HTERT RPE-1 (cell line): ENCODE data around the gene SBF2.

Source experiments
- in situ Hi-C: fragments of 300-500 bp; cut with MboI; formaldehyde crosslinking; loops from 4 replicates; pipeline ENCODE4 v1.14.3; 2020; ENCODE audit warnings: low sequenced_read_pairs

SBF2 gene

DNA sequence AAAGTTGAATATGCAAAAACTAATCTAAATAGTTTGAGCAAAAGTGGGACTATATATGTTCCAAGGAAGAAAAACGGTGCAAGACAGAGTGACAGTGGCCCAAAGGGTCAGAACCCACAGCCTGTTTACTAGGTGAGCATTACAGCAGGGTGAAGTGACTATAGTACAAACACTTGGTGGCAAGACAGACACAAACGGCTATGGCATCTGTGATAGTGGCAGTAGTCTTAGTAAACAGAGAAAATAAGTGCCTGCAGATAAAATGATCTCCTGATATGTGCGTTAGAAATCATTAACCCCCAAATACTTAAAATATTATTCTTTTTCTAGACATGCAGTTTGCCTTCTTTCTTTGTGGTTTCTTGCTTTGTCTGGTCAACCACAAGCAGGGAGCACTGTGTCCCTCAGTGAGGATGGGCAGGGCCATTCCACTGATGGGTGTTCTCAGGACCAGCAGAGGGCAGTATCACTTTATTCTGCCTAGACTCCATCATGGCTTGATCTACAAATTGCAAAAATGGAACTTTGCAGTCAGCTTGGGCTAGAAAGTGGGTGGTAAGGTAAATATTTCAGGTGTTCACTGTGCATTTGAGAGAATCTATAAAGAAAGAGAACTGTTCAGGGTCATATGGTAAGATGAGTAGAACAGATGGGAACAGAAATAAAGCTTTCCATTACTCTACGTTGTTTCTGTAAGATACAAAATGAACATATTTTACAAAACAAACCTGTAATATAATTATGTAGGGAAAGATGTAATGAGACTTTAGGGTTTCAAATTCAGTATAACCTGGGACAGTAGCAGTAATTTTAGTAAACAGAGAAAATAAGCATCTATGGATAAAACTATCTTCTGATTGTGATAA lies 431.9 kb downstream of the SBF2 start:
- in situ Hi-C loops = no loop called here

- in situ Hi-C loops = no loop called here
Observed at GRCh38 chr11:9859554-9860305, 434.3 kb downstream of the SBF2 start.

- in situ Hi-C loops = no loop called here
Observed at GRCh38 chr11:9858822-9859221, 435.2 kb downstream of the SBF2 start.

GRCh38 chr11:9858218-9858617 lies 435.8 kb downstream of the SBF2 start:
- in situ Hi-C loops = no loop called here

DNA sequence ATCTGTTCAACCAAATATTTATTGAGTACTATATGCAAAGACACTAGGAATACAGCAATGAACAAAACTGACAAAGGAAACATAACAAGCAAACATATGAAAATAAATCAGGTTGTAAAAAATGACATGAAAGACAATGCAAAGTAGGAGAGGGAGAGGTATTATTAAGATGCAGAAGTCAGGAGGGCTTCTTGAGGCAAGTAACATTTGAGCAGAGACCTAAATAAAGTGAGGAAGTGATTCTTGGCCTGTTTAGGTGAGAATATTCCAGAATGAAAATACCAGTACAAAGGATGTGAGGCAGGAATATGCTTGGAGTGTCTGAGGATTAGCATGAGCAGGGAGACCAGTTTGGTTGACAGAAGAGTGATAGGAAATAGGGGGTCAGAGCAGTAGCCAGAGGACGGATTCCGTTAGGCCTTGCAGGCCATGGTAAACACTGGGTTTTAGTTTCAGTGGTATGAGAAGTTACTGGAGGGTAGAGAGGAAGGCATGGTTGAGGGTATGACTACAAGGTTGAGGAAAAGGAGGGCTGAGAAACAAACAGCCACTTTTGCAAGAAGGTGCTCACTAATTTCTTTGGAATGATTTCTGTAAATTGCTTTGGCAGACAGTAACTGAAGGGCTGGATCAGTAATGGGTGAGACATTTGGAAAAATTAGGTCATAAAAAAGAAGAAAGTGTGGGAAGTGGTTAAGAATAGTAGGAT lies 438.3 kb downstream of the SBF2 start:
- in situ Hi-C loops = no loop called here

GRCh38 chr11:9853929-9854552 lies 440.0 kb downstream of the SBF2 start:
- in situ Hi-C loops = no loop called here

DNA sequence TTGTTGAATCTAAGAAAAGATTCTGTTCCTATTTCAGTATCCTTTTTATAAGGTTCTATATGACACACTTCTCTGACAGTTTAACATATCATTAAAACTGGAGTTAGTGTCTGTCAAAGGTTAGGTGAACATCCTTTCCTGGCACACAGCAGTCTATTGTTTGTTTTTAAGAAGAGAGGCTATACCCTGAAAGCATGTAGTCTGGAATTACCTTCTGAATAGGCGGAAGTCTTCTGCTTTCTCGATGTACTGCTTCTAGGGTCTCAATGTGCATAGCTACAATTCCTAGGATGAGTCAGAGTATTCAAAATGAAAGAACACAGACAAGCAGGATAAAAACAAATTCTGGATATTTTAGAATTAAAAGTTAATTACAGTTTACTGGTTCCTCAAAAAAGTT lies 441.6 kb downstream of the SBF2 start:
- in situ Hi-C loops = no loop called here

DNA sequence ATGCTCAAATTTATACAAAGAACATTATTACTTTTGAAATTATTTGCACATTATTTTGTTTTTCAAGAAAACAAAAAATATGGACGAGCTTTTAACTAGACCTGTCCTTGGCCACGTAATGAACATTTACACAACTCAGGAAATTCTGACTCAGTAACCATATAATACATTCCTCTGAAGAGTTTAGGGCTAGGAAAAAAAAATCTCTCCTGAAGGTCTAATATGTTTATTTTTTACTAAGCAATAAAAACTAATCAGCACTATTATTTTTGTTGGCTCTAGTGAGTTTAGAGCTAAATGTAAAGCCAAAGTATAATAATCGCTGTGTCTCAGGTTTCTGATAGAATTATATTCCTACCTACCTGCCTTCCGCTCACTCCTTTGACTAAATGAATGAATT lies 442.7 kb downstream of the SBF2 start:
- in situ Hi-C loops = no loop called here

GRCh38 chr11:9850224-9850895 lies 443.7 kb downstream of the SBF2 start:
- in situ Hi-C loops = no loop called here

- in situ Hi-C loops = no loop called here
Observed at GRCh38 chr11:9849389-9849788, 444.6 kb downstream of the SBF2 start.

DNA sequence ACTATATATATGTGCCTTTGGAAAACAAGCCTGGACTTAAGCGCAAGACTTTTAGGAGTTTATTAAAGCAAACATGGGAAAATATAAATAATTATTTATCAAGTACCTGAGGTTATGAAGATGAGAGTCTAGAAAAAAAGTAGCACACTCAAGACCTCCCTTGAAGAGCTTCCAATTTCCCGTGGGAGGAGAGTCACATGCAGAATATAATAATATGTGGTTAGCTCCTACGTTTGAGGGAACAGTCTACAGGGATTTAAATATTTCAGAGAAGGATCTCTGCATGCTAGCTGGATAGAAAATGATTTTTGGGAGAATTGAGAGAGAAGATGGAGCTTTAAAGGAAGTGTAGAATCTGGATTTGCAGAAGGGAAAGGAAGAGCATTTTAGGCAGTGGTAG lies 446.4 kb downstream of the SBF2 start:
- in situ Hi-C loops = no loop called here

GRCh38 chr11:9842923-9843322 lies 451.1 kb downstream of the SBF2 start:
- in situ Hi-C loops = no loop called here

DNA sequence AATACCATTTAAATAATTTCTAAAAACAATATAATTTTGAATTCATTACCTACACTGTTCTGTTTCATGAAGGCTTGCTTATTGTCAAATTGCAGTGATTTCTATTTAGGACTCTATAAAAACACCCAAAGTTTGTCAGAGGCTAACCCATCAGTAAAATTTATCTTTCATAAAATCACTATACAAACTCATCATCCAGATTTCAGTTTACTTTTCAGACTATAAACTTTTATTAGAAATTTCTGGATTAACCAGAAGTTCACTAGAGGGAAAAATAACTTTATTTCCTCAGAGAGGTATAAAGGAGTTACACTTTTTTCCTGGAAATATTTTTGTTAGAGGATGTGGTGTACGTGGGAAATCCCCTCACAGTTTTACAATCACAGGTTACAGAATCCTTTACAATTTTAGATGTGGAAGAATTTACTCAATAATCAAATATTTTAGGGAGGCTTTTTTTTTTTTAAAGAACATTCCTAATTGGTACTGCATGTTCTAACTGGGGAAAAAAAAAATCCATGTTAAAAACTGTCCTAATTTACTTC lies 453.5 kb downstream of the SBF2 start:
- in situ Hi-C loops = no loop called here

- in situ Hi-C loops = no loop called here
Observed at GRCh38 chr11:9839550-9839949, 454.5 kb downstream of the SBF2 start.

DNA sequence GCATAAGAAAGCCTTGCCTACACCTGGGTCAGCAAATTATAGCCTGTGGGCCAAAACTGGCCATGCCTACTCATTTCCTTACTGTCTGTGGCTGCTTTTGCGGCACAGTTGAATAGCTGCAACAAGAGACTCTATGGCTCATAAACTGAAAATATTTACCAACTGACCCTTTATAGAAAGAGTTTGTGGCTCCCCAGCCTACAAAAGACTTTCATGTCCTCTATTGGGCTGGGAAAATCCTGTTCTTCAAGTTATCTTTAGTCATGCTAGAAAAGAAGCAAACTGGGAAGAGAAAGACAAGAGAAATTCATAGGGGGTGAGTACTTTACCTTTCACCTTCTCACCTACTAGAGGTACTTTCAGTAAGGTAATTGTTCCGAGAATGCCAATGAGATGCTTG lies 455.1 kb downstream of the SBF2 start:
- in situ Hi-C loops = no loop called here

DNA sequence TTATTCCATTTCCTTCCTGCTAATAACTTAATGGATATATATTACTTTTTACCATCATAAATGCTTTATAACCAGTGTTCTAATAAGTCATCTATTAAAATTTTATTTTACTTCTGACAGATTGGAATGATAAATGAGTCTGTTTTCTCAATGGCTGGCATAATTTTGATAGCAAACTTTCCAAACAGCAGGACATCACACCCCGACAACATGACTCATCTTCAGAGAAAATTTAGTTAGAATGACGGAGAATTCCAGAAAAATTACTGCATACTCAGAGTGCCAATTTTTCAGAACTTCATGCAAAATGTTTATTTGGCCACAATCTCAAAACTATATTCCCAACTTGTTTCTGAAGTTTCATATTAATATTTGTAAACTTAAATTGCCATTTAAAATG lies 455.8 kb downstream of the SBF2 start:
- in situ Hi-C loops = no loop called here

DNA sequence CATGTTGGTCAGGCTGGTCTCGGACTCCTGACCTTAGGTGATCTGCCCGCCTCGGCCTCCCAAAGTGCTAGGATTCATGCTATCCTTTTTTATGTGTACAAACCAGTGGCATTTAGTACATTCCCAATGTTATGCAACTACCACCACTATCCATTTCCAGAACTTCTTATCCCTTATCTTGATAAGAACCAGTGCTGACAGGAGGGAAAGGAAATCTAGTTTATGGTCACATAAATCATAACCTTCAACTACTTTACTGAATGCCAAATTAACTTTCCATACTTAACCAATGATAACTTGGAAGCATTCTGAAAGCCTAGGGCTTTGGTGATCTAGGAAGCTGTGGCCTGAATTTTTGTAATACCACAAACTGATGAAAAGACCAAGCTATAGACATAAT lies 459.7 kb downstream of the SBF2 start:
- in situ Hi-C loops = no loop called here

GRCh38 chr11:9831122-9831521 lies 462.9 kb downstream of the SBF2 start:
- in situ Hi-C loops = no loop called here

DNA sequence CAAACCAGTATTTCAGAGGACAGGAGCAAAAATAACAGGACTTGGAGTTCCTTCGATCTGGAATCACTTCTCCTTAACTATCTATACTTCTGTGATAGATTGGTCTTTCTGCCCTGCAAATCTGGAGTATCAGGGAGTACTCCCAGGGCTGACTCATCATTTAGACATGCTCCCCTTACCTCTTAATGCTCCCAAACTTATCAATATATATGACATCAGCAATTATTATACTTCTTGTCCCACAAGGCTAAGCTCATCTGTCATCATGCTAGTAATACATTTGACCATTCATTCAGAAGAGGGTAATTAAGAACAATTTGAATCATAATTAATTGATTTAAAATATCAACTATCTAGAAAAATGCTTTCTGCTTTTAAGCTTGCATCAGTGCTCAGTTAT lies 466.3 kb downstream of the SBF2 start:
- in situ Hi-C loops = no loop called here

- in situ Hi-C loops = no loop called here
Observed at GRCh38 chr11:9826390-9826789, 467.6 kb downstream of the SBF2 start.
